ENCODE data around the gene PAX5.

PAX5 gene

GRCh38 chr9:37062336-37062735, 28.3 kb upstream of the PAX5 start:
- Histone ChIP-seq H2AFZ (ENCODE audit: low read length) (no peak overlapping the region), H3K27me3 (ENCODE audit: control insufficient read depth in 3 of 3, insufficient read depth in 3 of 3, low read depth in 1 of 3, low read length in 3 of 3) (peaks cover 0 to 2% (median 0%) of the 10 kb centered on the region in 3 experiments), H2BK120ac (ENCODE audit: low read depth, low read length) (no peak overlapping the region), H3K27ac (replicated peaks; ENCODE audit: low read length) (no peak overlapping the region), H3K4me3 (ENCODE audit: low read length in 2 of 2) (no peak overlapping the region), H3K4me2 (ENCODE audit: insufficient read depth, low read length, poor library complexity, severe bottlenecking) (no peak overlapping the region), H3K4me1 (ENCODE audit: control insufficient read depth in 2 of 2, insufficient read depth in 1 of 2, low read depth in 1 of 2, low read length in 2 of 2) (peaks cover 0 to 2% of the 10 kb centered on the region in 2 donors), H3K79me1 (ENCODE audit: low read depth, low read length) (no peaks in the 10 kb centered on the region), H3K9ac (ENCODE audit: low read depth, low read length, poor library complexity) (no peak overlapping the region), H3K18ac (ENCODE audit: low read length) (no peak overlapping the region), H3K23ac (ENCODE audit: low read depth, low read length, poor library complexity) (no peak overlapping the region), H3K9me3 (replicated peaks in 1 of 2; ENCODE audit: control insufficient read depth in 2 of 2, insufficient read depth in 1 of 2, low read depth in 1 of 2, low read length in 2 of 2) (peaks cover 0 to under 1% of the 10 kb centered on the region in 2 donors), H3K4ac (ENCODE audit: low read length) (no peak overlapping the region), H2AK5ac (ENCODE audit: low read depth, low read length) (no peak overlapping the region), H4K8ac (ENCODE audit: low read depth, low read length) (no peak overlapping the region), H4K91ac (ENCODE audit: low read depth, low read length, poor library complexity) (no peak overlapping the region), H2BK15ac (ENCODE audit: low read length) (no peak overlapping the region), H2BK5ac (ENCODE audit: low read length) (no peak overlapping the region), H3K36me3 (replicated peaks in 1 of 2; ENCODE audit: control insufficient read depth in 2 of 2, insufficient read depth in 2 of 2, low read length in 2 of 2) (no peaks in the 10 kb centered on the region), H2BK12ac (ENCODE audit: low read length) (no peak overlapping the region), H3K14ac (ENCODE audit: low read length) (no peak overlapping the region)
- no CpG with 5 or more reads among the region's 4 CpGs for WGBS, 2 donors (ENCODE audit: extremely low coverage in 2 of 2, insufficient read length in 2 of 2, insufficient replicate concordance in 1 of 2)
- no peak for DNase-seq (ENCODE audit: low spot score)

GRCh38 chr9:37061768-37062167, 27.7 kb upstream of the PAX5 start:
- Histone ChIP-seq H3K4me3 (ENCODE audit: low read length in 2 of 2) (no peak overlapping the region), H4K8ac (ENCODE audit: low read depth, low read length) (no peak overlapping the region), H2AK5ac (ENCODE audit: low read depth, low read length) (no peak overlapping the region), H3K18ac (ENCODE audit: low read length) (no peak overlapping the region), H3K4ac (ENCODE audit: low read length) (no peak overlapping the region), H3K79me1 (ENCODE audit: low read depth, low read length) (no peaks in the 10 kb centered on the region), H2BK120ac (ENCODE audit: low read depth, low read length) (no peak overlapping the region), H2BK5ac (ENCODE audit: low read length) (no peak overlapping the region), H3K27ac (replicated peaks; ENCODE audit: low read length) (no peak overlapping the region), H2BK15ac (ENCODE audit: low read length) (no peak overlapping the region), H3K9me3 (replicated peaks in 1 of 2; ENCODE audit: control insufficient read depth in 2 of 2, insufficient read depth in 1 of 2, low read depth in 1 of 2, low read length in 2 of 2) (no peaks in the 10 kb centered on the region), H3K27me3 (ENCODE audit: control insufficient read depth in 3 of 3, insufficient read depth in 3 of 3, low read depth in 1 of 3, low read length in 3 of 3) (peaks cover 0 to 2% (median 0%) of the 10 kb centered on the region in 3 experiments), H3K36me3 (replicated peaks in 1 of 2; ENCODE audit: control insufficient read depth in 2 of 2, insufficient read depth in 2 of 2, low read length in 2 of 2) (no peaks in the 10 kb centered on the region), H3K23ac (ENCODE audit: low read depth, low read length, poor library complexity) (no peak overlapping the region), H2AFZ (ENCODE audit: low read length) (no peak overlapping the region), H4K91ac (ENCODE audit: low read depth, low read length, poor library complexity) (no peak overlapping the region), H3K4me2 (ENCODE audit: insufficient read depth, low read length, poor library complexity, severe bottlenecking) (no peak overlapping the region), H2BK12ac (ENCODE audit: low read length) (no peak overlapping the region), H3K9ac (ENCODE audit: low read depth, low read length, poor library complexity) (no peak overlapping the region), H3K4me1 (ENCODE audit: control insufficient read depth in 2 of 2, insufficient read depth in 1 of 2, low read depth in 1 of 2, low read length in 2 of 2) (peaks cover 0 to 2% of the 10 kb centered on the region in 2 donors), H3K14ac (ENCODE audit: low read length) (no peak overlapping the region)
- no CpG with 5 or more reads among the region's 2 CpGs for WGBS, 2 donors (ENCODE audit: extremely low coverage in 2 of 2, insufficient read length in 2 of 2, insufficient replicate concordance in 1 of 2)
- DNase-seq (ENCODE audit: low spot score), result no peak

GRCh38 chr9:37060833-37061232, 26.8 kb upstream of the PAX5 start:
- H2AFZ ChIP-seq (ENCODE audit: low read length), result no peak overlapping the region
- no peak overlapping the region for H2AK5ac ChIP-seq (ENCODE audit: low read depth, low read length)
- H3K9ac ChIP-seq (ENCODE audit: low read depth, low read length, poor library complexity), result no peak overlapping the region
- WGBS, 2 donors (ENCODE audit: extremely low coverage in 2 of 2, insufficient read length in 2 of 2, insufficient replicate concordance in 1 of 2), result no CpG with 5 or more reads among the region's 4 CpGs
- H4K8ac ChIP-seq (ENCODE audit: low read depth, low read length), result no peak overlapping the region
- H3K36me3 ChIP-seq (replicated peaks in 1 of 2; ENCODE audit: control insufficient read depth in 2 of 2, insufficient read depth in 2 of 2, low read length in 2 of 2), result no peaks in the 10 kb centered on the region
- H3K27me3 ChIP-seq (ENCODE audit: control insufficient read depth in 3 of 3, insufficient read depth in 3 of 3, low read depth in 1 of 3, low read length in 3 of 3), result peaks cover 0 to 2% (median 0%) of the 10 kb centered on the region in 3 experiments
- no peak overlapping the region for H2BK5ac ChIP-seq (ENCODE audit: low read length)
- no peak overlapping the region for H3K4me2 ChIP-seq (ENCODE audit: insufficient read depth, low read length, poor library complexity, severe bottlenecking)
- H4K91ac ChIP-seq (ENCODE audit: low read depth, low read length, poor library complexity), result no peak overlapping the region
- H3K23ac ChIP-seq (ENCODE audit: low read depth, low read length, poor library complexity), result no peak overlapping the region
- no peak overlapping the region for H3K4ac ChIP-seq (ENCODE audit: low read length)
- no peak overlapping the region for H3K27ac ChIP-seq (replicated peaks; ENCODE audit: low read length)
- no peak overlapping the region for H2BK12ac ChIP-seq (ENCODE audit: low read length)
- no peaks in the 10 kb centered on the region for H3K4me1 ChIP-seq (ENCODE audit: control insufficient read depth in 2 of 2, insufficient read depth in 1 of 2, low read depth in 1 of 2, low read length in 2 of 2)
- no peak overlapping the region for H3K14ac ChIP-seq (ENCODE audit: low read length)
- H3K4me3 ChIP-seq (ENCODE audit: low read length in 2 of 2), result no peak overlapping the region
- H3K79me1 ChIP-seq (ENCODE audit: low read depth, low read length), result no peaks in the 10 kb centered on the region
- H2BK120ac ChIP-seq (ENCODE audit: low read depth, low read length), result no peak overlapping the region
- H3K18ac ChIP-seq (ENCODE audit: low read length), result no peak overlapping the region
- no peak for DNase-seq (ENCODE audit: low spot score)
- no peaks in the 10 kb centered on the region for H3K9me3 ChIP-seq (replicated peaks in 1 of 2; ENCODE audit: control insufficient read depth in 2 of 2, insufficient read depth in 1 of 2, low read depth in 1 of 2, low read length in 2 of 2)
- H2BK15ac ChIP-seq (ENCODE audit: low read length), result no peak overlapping the region

- Histone ChIP-seq H3K4me2 (ENCODE audit: insufficient read depth, low read length, poor library complexity, severe bottlenecking) (no peak overlapping the region), H4K8ac (ENCODE audit: low read depth, low read length) (no peak overlapping the region), H2BK120ac (ENCODE audit: low read depth, low read length) (no peak overlapping the region), H3K27me3 (ENCODE audit: control insufficient read depth in 3 of 3, insufficient read depth in 3 of 3, low read depth in 1 of 3, low read length in 3 of 3) (peaks cover 0 to 2% (median 2%) of the 10 kb centered on the region in 3 experiments), H3K18ac (ENCODE audit: low read length) (no peak overlapping the region), H3K4me3 (ENCODE audit: low read length in 2 of 2) (no peak overlapping the region), H3K79me1 (ENCODE audit: low read depth, low read length) (no peaks in the 10 kb centered on the region), H3K4ac (ENCODE audit: low read length) (no peak overlapping the region), H2BK12ac (ENCODE audit: low read length) (no peak overlapping the region), H3K14ac (ENCODE audit: low read length) (no peak overlapping the region), H3K27ac (replicated peaks; ENCODE audit: low read length) (no peak overlapping the region), H4K91ac (ENCODE audit: low read depth, low read length, poor library complexity) (no peak overlapping the region), H3K4me1 (ENCODE audit: control insufficient read depth in 2 of 2, insufficient read depth in 1 of 2, low read depth in 1 of 2, low read length in 2 of 2) (peaks cover 0 to 9% of the 10 kb centered on the region in 2 donors), H3K9me3 (replicated peaks in 1 of 2; ENCODE audit: control insufficient read depth in 2 of 2, insufficient read depth in 1 of 2, low read depth in 1 of 2, low read length in 2 of 2) (peaks cover 0 to 2% of the 10 kb centered on the region in 2 donors), H2BK15ac (ENCODE audit: low read length) (no peak overlapping the region), H2AFZ (ENCODE audit: low read length) (no peak overlapping the region), H2BK5ac (ENCODE audit: low read length) (no peak overlapping the region), H2AK5ac (ENCODE audit: low read depth, low read length) (no peak overlapping the region), H3K23ac (ENCODE audit: low read depth, low read length, poor library complexity) (no peak overlapping the region), H3K9ac (ENCODE audit: low read depth, low read length, poor library complexity) (no peak overlapping the region), H3K36me3 (replicated peaks in 1 of 2; ENCODE audit: control insufficient read depth in 2 of 2, insufficient read depth in 2 of 2, low read length in 2 of 2) (no peaks in the 10 kb centered on the region)
- no peak for DNase-seq (ENCODE audit: low spot score)
- WGBS, 2 donors (ENCODE audit: extremely low coverage in 2 of 2, insufficient read length in 2 of 2, insufficient replicate concordance in 1 of 2), result no CpG with 5 or more reads among the region's 2 CpGs
Observed at GRCh38 chr9:37056046-37056920, 22.2 kb upstream of the PAX5 start.
